GM18502 (cell line): ENCODE measurements around the gene MGAT5.

Source experiments
- ATAC-seq: cut with Tn5 transposase; IDR thresholded peaks from one replicate; pipeline ENCODE4 v1.9.1; 2021; ENCODE audit warnings: mild to moderate bottlenecking; ENCODE audit not compliant: unreplicated experiment, poor library complexity

Gene MGAT5

DNA sequence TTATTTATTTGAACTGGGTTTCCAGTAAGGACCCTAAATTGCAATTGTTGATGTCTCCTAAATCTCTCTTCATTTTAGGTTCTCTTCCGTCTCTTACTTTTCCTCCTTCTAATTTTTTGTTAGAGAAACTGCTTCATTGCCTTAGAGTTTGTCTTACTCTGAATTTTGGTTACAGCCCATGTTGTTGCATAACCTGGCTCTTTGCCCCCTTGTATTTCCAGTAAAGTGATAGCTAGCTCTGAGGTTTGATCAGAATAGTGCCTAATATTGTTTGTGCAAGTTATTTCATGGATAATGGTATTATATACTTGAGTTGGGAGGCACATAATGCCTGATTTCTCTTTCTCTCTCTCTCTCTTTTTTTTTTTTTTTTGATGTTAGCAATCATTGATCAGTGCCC is 71.8 kb downstream of the MGAT5 start:
- no peak for ATAC-seq

DNA sequence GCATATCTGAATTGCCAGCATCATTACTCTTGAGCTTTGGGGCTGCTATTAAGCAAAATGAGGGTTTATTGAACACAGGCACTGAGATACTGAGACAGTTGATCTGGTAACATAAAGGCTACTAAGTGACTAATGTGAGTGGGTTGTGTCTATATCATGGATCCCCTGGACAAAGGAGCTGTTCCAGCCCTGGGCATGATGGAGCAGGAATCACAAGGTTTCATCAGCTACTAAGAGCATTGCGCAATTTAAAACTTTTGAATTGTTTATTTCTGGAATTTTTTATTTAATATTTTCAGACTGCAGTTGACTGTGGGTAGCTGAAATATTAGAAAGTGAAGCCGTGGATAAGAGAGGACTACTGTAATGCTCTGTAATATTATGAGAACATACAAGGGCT is 73.5 kb downstream of the MGAT5 start:
- no peak for ATAC-seq

DNA sequence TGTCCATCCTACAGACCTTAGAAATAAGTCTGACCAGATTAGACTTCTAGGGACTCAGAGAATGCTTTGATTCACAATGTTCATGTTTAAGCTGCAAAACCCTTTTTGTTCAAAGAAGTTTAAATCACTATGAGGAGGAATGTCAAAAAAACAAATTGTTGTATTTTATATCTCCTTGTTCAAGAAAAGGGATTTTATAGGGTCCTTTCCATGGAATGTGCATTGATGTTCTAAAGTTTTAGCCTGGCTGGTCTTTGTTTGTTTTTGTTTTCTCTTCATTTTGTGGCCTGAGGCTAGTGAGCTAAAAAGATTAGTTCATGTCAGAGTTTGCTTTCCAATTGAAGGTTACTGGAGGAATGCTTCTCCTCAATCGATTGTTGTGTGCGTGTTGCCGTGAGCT is 77.2 kb downstream of the MGAT5 start:
- ATAC-seq, result no peak

DNA sequence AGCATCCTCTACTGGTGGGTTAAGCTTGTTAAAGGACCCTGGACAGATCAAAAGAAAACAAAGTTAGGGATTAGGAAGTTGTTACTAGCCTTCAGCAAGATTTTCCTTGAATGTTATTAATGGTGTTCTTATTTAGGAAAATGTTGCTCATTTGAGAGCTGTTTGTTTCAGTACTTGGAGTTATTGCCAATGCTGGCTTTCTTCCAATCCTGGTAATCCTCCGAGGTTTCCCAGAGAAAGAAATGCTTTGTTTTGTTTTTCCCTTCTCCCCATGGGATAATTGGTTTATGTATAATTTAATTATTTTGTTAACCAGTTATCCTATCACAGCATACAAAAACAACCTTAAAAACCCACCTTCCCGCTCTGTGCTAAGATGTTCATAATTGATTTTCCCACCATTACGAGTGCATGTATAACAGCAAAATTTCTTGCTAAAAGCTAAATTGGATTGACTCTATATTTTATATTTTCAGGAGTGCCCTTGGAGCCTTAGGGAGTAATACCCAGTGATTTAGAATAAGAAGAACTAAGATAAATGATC is 79.8 kb downstream of the MGAT5 start:
- ATAC-seq, result no peak

DNA sequence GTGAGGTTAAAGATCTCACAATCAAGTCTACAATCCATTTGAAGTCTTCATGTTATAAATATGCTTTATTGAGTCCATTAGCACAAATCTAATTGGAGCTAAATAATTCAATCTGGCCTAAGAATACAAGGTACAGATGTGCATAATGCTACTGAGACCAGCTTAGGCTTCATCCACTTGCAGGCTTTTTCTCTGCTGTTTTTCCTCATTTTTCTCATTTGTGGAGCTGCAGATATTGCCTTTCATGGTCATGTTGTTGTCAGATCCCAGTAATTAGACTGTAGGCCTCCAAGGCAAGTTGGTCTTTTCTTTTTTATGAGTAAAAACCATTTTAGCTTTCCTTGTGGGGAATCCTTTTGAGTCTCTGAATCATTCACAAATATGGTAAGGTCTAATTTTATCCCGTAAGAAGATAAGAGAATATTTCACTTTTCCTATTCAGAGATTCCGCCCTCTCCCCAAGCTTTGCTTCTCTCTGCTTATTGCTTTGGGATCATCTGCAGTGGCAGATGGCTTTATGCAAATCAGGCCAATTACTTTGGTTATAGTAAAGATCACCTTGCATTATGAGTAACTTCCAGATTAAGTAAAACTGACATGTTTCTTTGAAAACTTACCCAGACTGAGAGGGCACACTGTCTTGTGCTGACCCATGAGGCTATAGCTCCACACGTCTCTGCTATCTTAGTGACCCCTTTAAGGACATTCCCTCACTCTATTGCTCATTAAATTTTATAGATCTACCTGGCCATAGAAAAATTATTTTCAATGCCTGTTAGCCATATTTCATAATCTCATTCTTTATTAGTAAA is 80.9 kb downstream of the MGAT5 start:
- ATAC-seq, result no peak

DNA sequence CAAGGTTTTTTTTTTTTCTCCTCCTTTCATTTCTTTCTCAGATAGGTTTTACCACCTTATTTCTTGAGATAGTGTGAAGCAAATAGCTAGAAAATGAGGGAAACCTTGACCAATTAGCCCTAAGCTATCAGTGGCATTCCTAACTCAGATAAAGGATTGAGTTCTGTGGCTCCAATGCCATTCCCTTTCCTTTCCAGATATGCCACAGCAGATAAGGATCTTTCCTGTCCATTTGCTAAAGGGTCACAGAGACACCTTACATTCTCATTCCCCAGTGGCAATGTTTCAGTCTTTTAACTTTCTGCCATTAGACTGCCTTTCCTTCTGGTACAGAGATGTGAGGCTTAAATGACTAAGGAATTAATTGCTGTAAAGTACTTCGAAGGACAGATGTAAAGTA is 81.7 kb downstream of the MGAT5 start:
- no peak for ATAC-seq

DNA sequence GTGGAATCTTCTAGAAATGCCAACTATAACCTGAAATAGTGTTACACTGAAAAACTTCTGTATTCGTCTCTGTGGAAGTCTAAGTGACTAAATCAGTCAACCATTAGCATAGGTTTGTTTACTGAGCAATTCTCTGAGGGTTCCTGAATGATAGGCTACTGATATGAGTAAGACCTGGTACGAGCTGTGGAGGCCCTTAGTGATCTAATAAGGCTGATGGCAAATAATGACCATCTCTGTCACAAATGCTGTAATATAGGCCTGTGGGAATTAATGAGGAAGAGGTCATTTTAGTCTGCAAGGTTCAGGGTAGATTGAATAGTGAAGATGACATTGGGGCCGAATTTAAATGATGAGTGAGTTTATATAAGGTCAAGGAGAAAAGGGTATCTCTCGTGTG is 82.5 kb downstream of the MGAT5 start:
- ATAC-seq, result peak; percentile 96

DNA sequence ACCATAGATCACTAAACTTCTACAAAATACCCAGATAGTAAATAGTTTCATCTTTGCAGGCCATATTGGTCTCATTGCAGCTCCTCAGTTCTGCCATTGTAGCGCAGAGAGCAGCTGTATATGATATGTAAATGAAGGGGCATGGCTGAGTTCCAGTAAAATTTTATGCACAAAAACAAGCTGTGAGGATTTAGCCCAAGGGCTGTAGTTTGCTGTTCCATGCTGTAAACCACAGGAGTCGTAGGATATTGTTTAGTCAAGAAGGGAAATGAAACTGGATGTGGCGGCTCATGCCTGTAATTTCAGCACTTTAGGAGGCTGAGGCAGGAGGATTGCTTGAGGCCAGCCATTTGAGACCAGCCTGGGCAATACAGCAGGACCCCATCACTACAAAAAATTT is 83.0 kb downstream of the MGAT5 start:
- no peak for ATAC-seq

DNA sequence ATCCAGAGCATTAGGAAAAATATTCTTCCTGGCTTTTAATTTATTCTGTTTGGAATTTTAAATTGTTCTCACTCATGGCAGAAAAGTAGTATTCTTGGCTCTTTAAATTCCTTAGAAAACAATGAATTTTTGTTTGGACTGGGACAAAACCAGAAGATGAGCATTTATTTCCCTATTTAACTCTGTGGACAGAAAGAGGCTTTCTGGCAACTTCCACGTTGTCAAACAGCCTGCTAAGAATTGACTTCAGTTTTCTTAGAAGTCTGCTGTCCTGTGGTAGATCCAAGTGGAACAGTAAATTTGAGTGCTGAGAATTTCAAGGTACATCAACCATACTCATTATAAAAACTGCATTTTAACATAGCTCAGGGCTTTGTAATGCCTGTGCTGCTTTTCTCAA is 83.8 kb downstream of the MGAT5 start:
- ATAC-seq, result no peak

DNA sequence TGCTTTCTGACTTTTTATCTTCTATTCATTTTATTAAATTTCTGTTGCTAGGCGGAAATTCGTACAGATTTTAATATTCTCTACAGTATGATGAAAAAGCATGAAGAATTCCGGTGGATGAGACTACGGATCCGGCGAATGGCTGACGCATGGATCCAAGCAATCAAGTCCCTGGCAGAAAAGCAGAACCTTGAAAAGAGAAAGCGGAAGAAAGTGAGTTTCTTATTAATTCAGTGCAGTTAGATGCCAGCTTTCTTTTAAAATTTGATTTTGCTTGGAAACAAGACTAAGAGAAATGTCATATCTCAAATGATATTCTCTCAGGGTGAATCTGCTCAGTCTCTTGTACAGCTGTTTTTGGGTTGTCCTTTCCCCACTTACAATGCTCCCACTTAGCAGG is 84.3 kb downstream of the MGAT5 start:
- no peak for ATAC-seq

DNA sequence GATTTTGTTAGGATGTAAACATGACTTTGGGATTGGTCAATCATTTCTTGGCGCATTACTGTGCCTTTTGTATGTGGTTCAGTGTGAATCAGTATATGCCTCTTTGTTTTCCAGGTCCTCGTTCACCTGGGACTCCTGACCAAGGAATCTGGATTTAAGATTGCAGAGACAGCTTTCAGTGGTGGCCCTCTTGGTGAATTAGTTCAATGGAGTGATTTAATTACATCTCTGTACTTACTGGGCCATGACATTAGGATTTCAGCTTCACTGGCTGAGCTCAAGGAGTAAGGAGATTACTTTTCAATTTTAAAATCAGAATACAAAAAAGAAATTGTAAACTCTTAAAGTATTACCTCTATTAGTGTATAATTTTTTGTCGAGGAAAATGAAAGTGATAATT is 87.6 kb downstream of the MGAT5 start:
- ATAC-seq, result no peak

DNA sequence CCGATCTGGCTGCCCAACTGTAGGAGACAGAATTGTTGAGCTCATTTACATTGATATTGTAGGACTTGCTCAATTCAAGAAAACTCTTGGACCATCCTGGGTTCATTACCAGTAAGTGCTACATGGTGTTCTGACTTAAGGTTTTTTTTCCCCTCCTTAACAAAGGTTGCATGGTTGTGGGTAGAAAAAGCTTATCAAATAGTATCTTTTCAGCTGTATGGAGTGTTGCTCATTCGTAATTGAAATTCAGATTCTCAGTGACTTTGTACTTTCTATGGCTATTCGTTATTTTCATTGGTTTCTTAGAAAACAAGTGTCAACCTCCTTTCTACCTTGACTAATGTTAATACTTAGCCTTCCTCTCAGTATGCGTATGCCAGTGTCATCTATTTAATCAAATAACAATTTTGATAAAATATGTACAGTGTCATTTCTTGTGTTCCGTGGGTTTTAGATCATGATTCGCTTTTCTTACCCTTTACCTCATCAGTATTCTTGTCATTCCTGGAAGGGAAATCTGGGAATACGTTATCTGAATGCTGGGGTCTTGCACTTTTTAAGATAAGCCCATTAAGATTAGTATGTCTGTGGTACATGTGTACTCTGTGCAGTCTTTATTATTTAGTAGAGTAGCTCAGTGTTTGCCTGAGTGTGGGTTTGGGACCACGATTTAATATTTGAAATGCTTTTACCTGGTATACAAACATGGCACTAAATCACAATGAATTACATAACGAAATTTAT is 91.3 kb downstream of the MGAT5 start:
- ATAC-seq, result no peak

DNA sequence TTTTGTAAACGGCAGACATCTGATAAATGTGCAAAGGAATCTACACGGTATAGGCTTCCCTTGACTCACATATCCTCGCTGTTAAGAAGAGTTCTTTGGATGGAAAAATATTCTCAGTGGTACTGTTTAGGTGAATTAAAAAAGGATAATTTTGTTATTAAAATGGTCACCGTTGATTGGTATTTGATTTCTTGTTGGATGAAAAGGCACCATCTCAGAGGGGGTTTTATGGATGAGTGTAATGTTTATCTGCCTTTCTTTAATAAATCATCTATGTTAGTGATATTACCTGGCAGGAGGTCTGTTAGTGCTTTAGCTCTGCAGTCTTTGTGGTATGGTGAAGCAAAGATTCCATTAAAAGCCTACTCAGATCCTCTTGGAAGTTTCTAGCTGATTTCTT is 92.3 kb downstream of the MGAT5 start:
- ATAC-seq, result no peak

DNA sequence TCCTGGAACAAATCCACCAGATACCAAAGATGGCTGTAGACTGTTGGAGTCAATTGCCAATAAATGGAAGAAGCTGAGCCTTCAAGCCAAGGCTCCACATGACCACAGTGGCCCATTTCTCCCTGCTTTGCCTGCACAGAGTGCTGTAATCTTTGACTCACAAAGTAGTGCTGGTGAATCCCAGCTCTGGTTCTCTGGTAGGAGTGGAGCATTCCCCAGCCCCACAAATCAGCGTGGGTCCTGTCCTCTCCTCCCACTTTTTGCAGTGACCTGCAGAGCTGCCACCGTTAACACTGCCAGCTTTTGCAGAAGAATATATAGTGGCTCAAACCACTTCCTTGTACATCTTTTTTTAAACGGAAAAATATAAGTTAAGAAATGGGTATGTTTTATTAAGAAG is 93.9 kb downstream of the MGAT5 start:
- no peak for ATAC-seq

DNA sequence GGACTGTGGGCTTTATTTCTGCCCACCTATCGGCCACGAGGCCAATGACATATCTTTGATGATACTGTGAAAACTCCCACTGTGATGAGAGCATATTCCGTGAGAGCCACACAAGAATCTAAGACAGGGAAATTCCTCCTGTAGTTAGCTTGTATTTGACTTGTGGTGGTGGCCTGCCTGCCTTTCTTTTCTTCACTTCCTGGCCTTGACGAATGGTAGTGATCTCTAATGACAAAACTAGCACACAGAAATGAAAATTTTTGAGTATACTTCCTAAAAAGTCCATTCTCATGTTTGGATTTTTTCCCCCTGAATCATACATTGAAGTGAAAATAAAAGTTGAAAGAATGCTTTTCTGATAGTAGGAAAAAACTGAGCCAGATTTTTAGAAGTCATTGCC is 94.4 kb downstream of the MGAT5 start:
- ATAC-seq, result no peak

DNA sequence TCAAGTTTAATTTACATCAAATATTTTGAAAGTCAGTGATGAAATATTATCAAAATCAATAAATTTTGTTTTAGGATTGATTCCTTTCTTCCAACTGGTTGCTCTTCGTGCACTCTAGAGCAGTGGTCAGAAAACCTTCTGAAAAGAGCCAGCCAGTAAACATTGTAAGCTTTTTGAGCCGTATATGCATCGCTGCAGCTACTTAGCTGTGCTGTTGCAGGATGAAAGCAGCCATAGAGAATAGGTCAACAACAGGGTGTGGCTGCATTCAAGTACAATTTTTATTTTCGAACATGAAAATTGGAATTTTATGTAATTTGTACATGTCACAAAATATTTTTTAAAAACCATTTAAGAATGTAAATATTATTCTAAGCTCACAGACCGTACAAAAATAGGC is 94.9 kb downstream of the MGAT5 start:
- no peak for ATAC-seq

DNA sequence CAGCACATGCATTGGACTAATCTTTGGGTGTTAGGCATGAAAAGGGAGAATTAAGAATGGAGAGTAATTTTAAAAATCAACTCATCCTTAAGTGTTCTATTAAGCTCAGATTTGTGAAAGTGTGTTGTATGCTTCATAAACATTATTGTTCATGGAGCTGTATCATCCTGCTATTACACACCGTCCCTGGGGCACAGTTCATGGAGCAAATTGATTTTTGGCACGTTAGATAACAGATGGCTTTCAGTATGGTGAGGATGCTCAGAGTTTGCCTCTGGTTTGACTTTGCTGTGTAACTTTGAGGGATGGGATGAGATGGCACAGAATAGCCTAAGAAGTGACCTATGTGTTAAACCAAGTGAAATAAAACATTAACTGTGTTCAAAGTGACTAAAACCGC is 97.1 kb downstream of the MGAT5 start:
- no peak for ATAC-seq

DNA sequence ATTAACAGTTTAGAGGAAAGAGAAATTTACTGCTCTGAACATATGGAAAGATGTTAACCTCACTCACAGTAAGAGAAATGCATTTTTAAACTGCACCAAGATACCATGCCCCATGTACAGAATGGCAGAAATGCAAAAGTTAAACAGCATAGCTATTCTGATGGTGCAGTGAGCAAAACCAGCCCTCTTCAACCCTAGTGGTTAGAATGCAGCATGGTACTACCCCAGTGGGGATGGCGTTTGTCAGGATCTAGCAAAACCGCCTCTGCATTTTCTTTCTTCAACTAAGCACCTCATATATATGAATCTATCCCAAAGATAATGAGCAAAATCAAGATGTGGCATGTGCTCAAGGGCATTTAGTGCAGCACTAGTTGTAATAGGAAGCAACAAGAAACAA is 98.0 kb downstream of the MGAT5 start:
- no peak for ATAC-seq

DNA sequence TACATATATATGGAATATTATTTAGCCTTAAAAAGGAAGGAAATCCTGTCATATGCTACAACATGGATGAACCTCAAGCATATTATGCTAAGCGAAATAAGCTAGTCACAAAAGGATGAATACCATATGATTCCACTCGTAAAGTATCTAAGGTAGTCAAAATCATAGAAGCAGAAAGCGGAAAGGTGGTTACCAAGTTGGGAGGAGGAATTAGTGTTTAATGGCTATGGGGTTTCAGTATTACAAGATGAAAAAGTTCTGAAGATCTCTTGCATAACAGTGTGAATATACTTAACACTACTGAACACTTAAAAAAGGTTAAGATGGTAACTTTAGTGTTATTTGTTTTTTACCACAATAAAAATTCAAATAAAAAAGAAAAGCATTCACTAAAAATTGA is 99.0 kb downstream of the MGAT5 start:
- ATAC-seq, result peak; percentile 58

DNA sequence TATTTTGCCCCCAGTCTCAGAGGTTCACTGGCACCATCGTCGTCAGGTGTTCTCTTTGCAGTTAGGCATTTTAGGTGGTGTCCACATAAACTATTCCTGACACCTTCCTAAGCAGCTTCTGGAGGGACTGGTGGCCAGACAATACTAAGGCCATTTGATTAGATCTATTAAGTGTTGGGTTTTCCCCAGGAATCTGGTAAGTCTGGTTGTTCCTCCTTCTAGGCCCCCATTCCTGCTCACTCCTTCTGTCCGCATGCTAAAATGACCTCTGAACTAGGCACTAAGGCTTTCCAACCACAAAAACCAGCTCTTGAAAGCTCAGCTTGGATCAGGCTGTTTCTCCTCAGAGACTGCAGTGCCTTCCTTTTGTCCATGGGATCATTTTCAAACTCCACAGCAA is 100.7 kb downstream of the MGAT5 start:
- ATAC-seq, result no peak

DNA sequence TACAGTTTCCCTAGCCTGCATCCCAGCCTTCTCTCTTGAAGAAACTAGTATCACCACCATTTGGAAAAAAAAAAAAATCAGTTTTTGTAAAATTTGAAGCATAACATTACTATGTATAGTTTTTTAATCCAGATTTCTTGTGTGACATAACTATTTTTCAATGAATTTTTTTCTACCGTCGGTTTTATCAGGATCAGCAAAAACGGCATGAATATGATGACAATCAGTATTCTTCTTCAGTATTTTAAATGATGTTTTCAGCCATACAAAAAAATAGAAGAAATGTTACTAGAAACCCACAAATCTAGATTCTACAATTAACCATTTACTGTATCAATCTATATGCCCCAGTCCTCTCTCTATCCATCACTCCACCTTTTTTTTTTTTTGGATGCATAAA is 103.9 kb downstream of the MGAT5 start:
- ATAC-seq, result no peak
